Stimulated activated naive B cell treated with anti-CD40 and anti-IgM and Interleukin-4, amounts not matched to agents 10 μg/mL and 1 μg/mL and 100 μg/mL, for 72 hours (primary cell): ENCODE data around the gene SCAMP4.

Source experiments
- ATAC-seq, 2 donors: fragments of 150-1000 bp; cut with Tn5 transposase; replicated peaks; 2 replicates each; pipeline ENCODE4 v1.10.0; 2021; ENCODE audit warnings: moderate library complexity in 1 of 2
- DNase-seq: peaks from one replicate; pipeline ENCODE4 v3.0.0; 2021
- H3K27ac Mint-ChIP-seq: one replicate; pipeline ENCODE4 v1.8.0; 2022; ENCODE audit warnings: mild to moderate bottlenecking, mixed read lengths
- H3K27me3 Mint-ChIP-seq, 2 donors: one replicate each; pipeline ENCODE4 v1.8.0; 2022; ENCODE audit warnings: mixed read lengths in 2 of 2
- H3K36me3 Mint-ChIP-seq, 2 donors: one replicate each; pipeline ENCODE4 v1.8.0; 2022; ENCODE audit warnings: mixed read lengths in 2 of 2, mild to moderate bottlenecking in 1 of 2
- H3K4me1 Mint-ChIP-seq, 2 donors: one replicate each; pipeline ENCODE4 v1.8.0; 2022; ENCODE audit warnings: mixed read lengths in 2 of 2, mild to moderate bottlenecking in 1 of 2
- H3K4me3 Mint-ChIP-seq, 2 donors: one replicate each; pipeline ENCODE4 v1.8.0; 2022; ENCODE audit warnings: mild to moderate bottlenecking in 2 of 2, mixed read lengths in 2 of 2, moderate library complexity in 1 of 2
- H3K9me3 Mint-ChIP-seq, 2 donors: one replicate each; pipeline ENCODE4 v1.8.0; 2022; ENCODE audit warnings: mixed read lengths in 2 of 2, mild to moderate bottlenecking in 1 of 2

The SCAMP4 gene

GRCh38 chr19:1921326-1921725, 16.1 kb downstream of the SCAMP4 start:
- H3K4me1 Mint-ChIP-seq: peaks cover 3 to 9% of the 10 kb centered on the region in 2 donors
- DNase-seq (no peak), ATAC-seq (no peak)
- no peak overlapping the region for H3K4me3 Mint-ChIP-seq
- no peak overlapping the region for H3K27ac Mint-ChIP-seq
- H3K27me3 Mint-ChIP-seq: no peaks in the 10 kb centered on the region
- H3K36me3 Mint-ChIP-seq: peaks cover 31 to 52% of the 10 kb centered on the region in 2 donors
- no peaks in the 10 kb centered on the region for H3K9me3 Mint-ChIP-seq

GRCh38 chr19:1921825-1922224, 16.6 kb downstream of the SCAMP4 start:
- Mint-ChIP-seq H3K4me1 (peaks cover 3 to 9% of the 10 kb centered on the region in 2 donors), H3K9me3 (no peaks in the 10 kb centered on the region), H3K4me3 (no peak overlapping the region), H3K36me3 (peaks cover 31 to 52% of the 10 kb centered on the region in 2 donors), H3K27ac (no peak overlapping the region), H3K27me3 (no peaks in the 10 kb centered on the region)
- ATAC-seq: peak in 1 of 2 donors; percentile 19
- DNase-seq: no peak

GRCh38 chr19:1922803-1923202, 17.6 kb downstream of the SCAMP4 start:
- peak overlapping the region; percentile 20 for H3K27ac Mint-ChIP-seq
- H3K4me1 Mint-ChIP-seq: peaks cover 4 to 9% of the 10 kb centered on the region in 2 donors
- DNase-seq: no peak
- H3K9me3 Mint-ChIP-seq: no peaks in the 10 kb centered on the region
- H3K36me3 Mint-ChIP-seq: peaks cover 27 to 48% of the 10 kb centered on the region in 2 donors
- no peak overlapping the region for H3K4me3 Mint-ChIP-seq
- no peaks in the 10 kb centered on the region for H3K27me3 Mint-ChIP-seq
- ATAC-seq: no peak

GRCh38 chr19:1923319-1923718, 18.1 kb downstream of the SCAMP4 start:
- no peak overlapping the region for H3K4me3 Mint-ChIP-seq

GRCh38 chr19:1924320-1924961, 19.2 kb downstream of the SCAMP4 start:
- ATAC-seq: no peak

More at GRCh38 chr19:1923319-1923718, 18.1 kb downstream of the SCAMP4 start:
- Mint-ChIP-seq H3K27me3 (no peaks in the 10 kb centered on the region), H3K4me1 (peaks cover 5 to 9% of the 10 kb centered on the region in 2 donors), H3K36me3 (peaks cover 23 to 44% of the 10 kb centered on the region in 2 donors), H3K9me3 (no peaks in the 10 kb centered on the region), H3K27ac (peak overlapping the region; percentile 20)
- no peak for DNase-seq
- peak; percentile 74 to 79 for ATAC-seq

GRCh38 chr19:1925544-1925943, 20.3 kb downstream of the SCAMP4 start:
- Mint-ChIP-seq H3K27ac (no peak overlapping the region), H3K4me1 (peaks cover 13 to 22% of the 10 kb centered on the region in 2 donors), H3K27me3 (no peaks in the 10 kb centered on the region), H3K36me3 (peaks cover 14 to 37% of the 10 kb centered on the region in 2 donors), H3K9me3 (peaks cover 0 to 2% of the 10 kb centered on the region in 2 donors), H3K4me3 (no peak overlapping the region)
- DNase-seq: no peak
- ATAC-seq: no peak

More at GRCh38 chr19:1924320-1924961, 19.2 kb downstream of the SCAMP4 start:
- no peak for DNase-seq
- Mint-ChIP-seq H3K27ac (no peak overlapping the region), H3K9me3 (no peaks in the 10 kb centered on the region), H3K27me3 (no peaks in the 10 kb centered on the region), H3K4me3 (no peak overlapping the region), H3K36me3 (peaks cover 17 to 43% of the 10 kb centered on the region in 2 donors), H3K4me1 (peaks cover 7 to 11% of the 10 kb centered on the region in 2 donors)

GRCh38 chr19:1929021-1929742, 24.0 kb downstream of the SCAMP4 start:
- DNase-seq (peak; percentile 78), ATAC-seq (peak; percentile 89 to 91)
- peaks cover 3 to 10% of the 10 kb centered on the region in 2 donors for H3K36me3 Mint-ChIP-seq
- H3K4me3 Mint-ChIP-seq: peak overlapping the region; percentile 79 to 83
- no peaks in the 10 kb centered on the region for H3K27me3 Mint-ChIP-seq
- H3K4me1 Mint-ChIP-seq: peaks cover 28 to 35% of the 10 kb centered on the region in 2 donors
- H3K9me3 Mint-ChIP-seq: peaks cover 0 to 6% of the 10 kb centered on the region in 2 donors
- H3K27ac Mint-ChIP-seq: peak overlapping the region; percentile 25

- peaks cover 10 to 12% of the 10 kb centered on the region in 2 donors for H3K36me3 Mint-ChIP-seq
- peaks cover 7 to 11% of the 10 kb centered on the region in 2 donors for H3K9me3 Mint-ChIP-seq
- no peak for ATAC-seq
- H3K4me3 Mint-ChIP-seq: no peak overlapping the region
- H3K27me3 Mint-ChIP-seq: no peaks in the 10 kb centered on the region
- no peak for DNase-seq
- H3K27ac Mint-ChIP-seq: peak overlapping the region; percentile 17
- H3K4me1 Mint-ChIP-seq: peaks cover 38 to 56% of the 10 kb centered on the region in 2 donors
Observed at GRCh38 chr19:1931445-1931844, 26.2 kb downstream of the SCAMP4 start.

GRCh38 chr19:1932395-1932794, 27.2 kb downstream of the SCAMP4 start:
- Mint-ChIP-seq H3K36me3 (peaks cover 15% of the 10 kb centered on the region in 2 donors), H3K4me1 (peaks cover 41 to 59% of the 10 kb centered on the region in 2 donors), H3K9me3 (peaks cover 7 to 11% of the 10 kb centered on the region in 2 donors), H3K27ac (peak overlapping the region; percentile 95), H3K27me3 (no peaks in the 10 kb centered on the region), H3K4me3 (peak overlapping the region in 1 of 2 donors; percentile 22)
- DNase-seq (no peak), ATAC-seq (no peak)

- Mint-ChIP-seq H3K4me1 (peaks cover 40 to 59% of the 10 kb centered on the region in 2 donors), H3K27me3 (no peaks in the 10 kb centered on the region), H3K9me3 (peaks cover 7 to 11% of the 10 kb centered on the region in 2 donors), H3K27ac (peak overlapping the region; percentile 95), H3K36me3 (peaks cover 15% of the 10 kb centered on the region in 2 donors), H3K4me3 (peak overlapping the region; percentile 51 to 71)
- DNase-seq (peak; percentile 43), ATAC-seq (peak; percentile 67 to 74)
Observed at GRCh38 chr19:1933244-1933643, 28.0 kb downstream of the SCAMP4 start.

GRCh38 chr19:1933942-1934341, 28.7 kb downstream of the SCAMP4 start:
- H3K27me3 Mint-ChIP-seq: no peaks in the 10 kb centered on the region
- peaks cover 38 to 59% of the 10 kb centered on the region in 2 donors for H3K4me1 Mint-ChIP-seq
- peak overlapping the region; percentile 95 for H3K27ac Mint-ChIP-seq
- DNase-seq (no peak), ATAC-seq (no peak)
- peaks cover 7 to 11% of the 10 kb centered on the region in 2 donors for H3K9me3 Mint-ChIP-seq
- peaks cover 15% of the 10 kb centered on the region in 2 donors for H3K36me3 Mint-ChIP-seq
- H3K4me3 Mint-ChIP-seq: peak overlapping the region; percentile 3 to 16

GRCh38 chr19:1935484-1936208, 30.4 kb downstream of the SCAMP4 start:
- Mint-ChIP-seq H3K27ac (peak overlapping the region; percentile 10), H3K4me1 (peaks cover 37 to 55% of the 10 kb centered on the region in 2 donors), H3K4me3 (no peak overlapping the region), H3K27me3 (no peaks in the 10 kb centered on the region), H3K36me3 (peaks cover 15% of the 10 kb centered on the region in 2 donors), H3K9me3 (peaks cover 7 to 9% of the 10 kb centered on the region in 2 donors)
- ATAC-seq: peak in 1 of 2 donors; percentile 17
- DNase-seq: peak; percentile 18

GRCh38 chr19:1936430-1936829, 31.2 kb downstream of the SCAMP4 start:
- ATAC-seq (no peak), DNase-seq (no peak)
- Mint-ChIP-seq H3K4me3 (no peak overlapping the region), H3K36me3 (peaks cover 15% of the 10 kb centered on the region in 2 donors), H3K9me3 (peaks cover 7 to 9% of the 10 kb centered on the region in 2 donors), H3K27me3 (no peaks in the 10 kb centered on the region), H3K27ac (no peak overlapping the region), H3K4me1 (peaks cover 37 to 54% of the 10 kb centered on the region in 2 donors)
